ENCODE data around the gene LOXHD1.

LOXHD1 gene

GRCh38 chr18:46468426-46469180 lies 188.4 kb downstream of the LOXHD1 start:
- Histone ChIP-seq H3K9me3 (ENCODE audit: low read length) (no peaks in the 10 kb centered on the region), H3K36me3 (ENCODE audit: insufficient read depth, low read length) (no peaks in the 10 kb centered on the region), H3K4me3 (ENCODE audit: low read length) (no peak overlapping the region), H3K4me1 (ENCODE audit: insufficient read depth, low read length) (peaks cover 12% of the 10 kb centered on the region), H2AFZ (ENCODE audit: low read depth, low read length) (no peak overlapping the region), H3K27me3 (ENCODE audit: insufficient read depth, low read length) (no peaks in the 10 kb centered on the region)

GRCh38 chr18:46466234-46467160 lies 190.5 kb downstream of the LOXHD1 start:
- Histone ChIP-seq H3K9me3 (ENCODE audit: low read length) (no peaks in the 10 kb centered on the region), H3K4me3 (ENCODE audit: low read length) (no peak overlapping the region), H3K36me3 (ENCODE audit: insufficient read depth, low read length) (no peaks in the 10 kb centered on the region), H3K4me1 (ENCODE audit: insufficient read depth, low read length) (peaks cover 12% of the 10 kb centered on the region), H3K27me3 (ENCODE audit: insufficient read depth, low read length) (no peaks in the 10 kb centered on the region), H2AFZ (ENCODE audit: low read depth, low read length) (no peak overlapping the region)

- Histone ChIP-seq H3K4me1 (ENCODE audit: insufficient read depth, low read length) (peaks cover 12% of the 10 kb centered on the region), H3K36me3 (ENCODE audit: insufficient read depth, low read length) (no peaks in the 10 kb centered on the region), H3K27me3 (ENCODE audit: insufficient read depth, low read length) (no peaks in the 10 kb centered on the region), H2AFZ (ENCODE audit: low read depth, low read length) (no peak overlapping the region), H3K4me3 (ENCODE audit: low read length) (no peak overlapping the region), H3K9me3 (ENCODE audit: low read length) (no peaks in the 10 kb centered on the region)
Observed at GRCh38 chr18:46464926-46465655, 191.9 kb downstream of the LOXHD1 start.

- Histone ChIP-seq H3K36me3 (ENCODE audit: insufficient read depth, low read length) (peaks cover 15% of the 10 kb centered on the region), H2AFZ (ENCODE audit: low read depth, low read length) (no peak overlapping the region), H3K4me1 (ENCODE audit: insufficient read depth, low read length) (peaks cover 12% of the 10 kb centered on the region), H3K9me3 (ENCODE audit: low read length) (no peaks in the 10 kb centered on the region), H3K27me3 (ENCODE audit: insufficient read depth, low read length) (no peaks in the 10 kb centered on the region), H3K4me3 (ENCODE audit: low read length) (no peak overlapping the region)
Observed at GRCh38 chr18:46462523-46462922, 194.5 kb downstream of the LOXHD1 start.

GRCh38 chr18:46461993-46462392 lies 195.0 kb downstream of the LOXHD1 start:
- Histone ChIP-seq H3K27me3 (ENCODE audit: insufficient read depth, low read length) (no peaks in the 10 kb centered on the region), H2AFZ (ENCODE audit: low read depth, low read length) (no peak overlapping the region), H3K4me1 (ENCODE audit: insufficient read depth, low read length) (peaks cover 12% of the 10 kb centered on the region), H3K4me3 (ENCODE audit: low read length) (no peak overlapping the region), H3K9me3 (ENCODE audit: low read length) (no peaks in the 10 kb centered on the region), H3K36me3 (ENCODE audit: insufficient read depth, low read length) (peaks cover 16% of the 10 kb centered on the region)

GRCh38 chr18:46460754-46461153 lies 196.3 kb downstream of the LOXHD1 start:
- Histone ChIP-seq H3K9me3 (ENCODE audit: low read length) (no peaks in the 10 kb centered on the region), H3K36me3 (ENCODE audit: insufficient read depth, low read length) (peaks cover 29% of the 10 kb centered on the region), H3K27me3 (ENCODE audit: insufficient read depth, low read length) (no peaks in the 10 kb centered on the region), H3K4me3 (ENCODE audit: low read length) (no peak overlapping the region), H2AFZ (ENCODE audit: low read depth, low read length) (no peak overlapping the region), H3K4me1 (ENCODE audit: insufficient read depth, low read length) (peaks cover 2% of the 10 kb centered on the region)

GRCh38 chr18:46459789-46460455 lies 197.1 kb downstream of the LOXHD1 start:
- Histone ChIP-seq H3K9me3 (ENCODE audit: low read length) (no peaks in the 10 kb centered on the region), H3K27me3 (ENCODE audit: insufficient read depth, low read length) (no peaks in the 10 kb centered on the region), H3K4me3 (ENCODE audit: low read length) (no peak overlapping the region), H2AFZ (ENCODE audit: low read depth, low read length) (no peak overlapping the region), H3K4me1 (ENCODE audit: insufficient read depth, low read length) (no peaks in the 10 kb centered on the region), H3K36me3 (ENCODE audit: insufficient read depth, low read length) (peaks cover 29% of the 10 kb centered on the region)

GRCh38 chr18:46458472-46458871 lies 198.5 kb downstream of the LOXHD1 start:
- Histone ChIP-seq H2AFZ (ENCODE audit: low read depth, low read length) (no peak overlapping the region), H3K4me1 (ENCODE audit: insufficient read depth, low read length) (no peaks in the 10 kb centered on the region), H3K4me3 (ENCODE audit: low read length) (no peak overlapping the region), H3K36me3 (ENCODE audit: insufficient read depth, low read length) (peaks cover 33% of the 10 kb centered on the region), H3K9me3 (ENCODE audit: low read length) (no peaks in the 10 kb centered on the region), H3K27me3 (ENCODE audit: insufficient read depth, low read length) (no peaks in the 10 kb centered on the region)

- Histone ChIP-seq H3K9me3 (ENCODE audit: low read length) (no peaks in the 10 kb centered on the region), H2AFZ (ENCODE audit: low read depth, low read length) (no peak overlapping the region), H3K36me3 (ENCODE audit: insufficient read depth, low read length) (peaks cover 33% of the 10 kb centered on the region), H3K4me3 (ENCODE audit: low read length) (no peak overlapping the region), H3K4me1 (ENCODE audit: insufficient read depth, low read length) (no peaks in the 10 kb centered on the region), H3K27me3 (ENCODE audit: insufficient read depth, low read length) (no peaks in the 10 kb centered on the region)
Observed at GRCh38 chr18:46456691-46457090, 200.3 kb downstream of the LOXHD1 start.

GRCh38 chr18:46452820-46453219 lies 204.2 kb downstream of the LOXHD1 start:
- Histone ChIP-seq H3K9me3 (ENCODE audit: low read length) (no peaks in the 10 kb centered on the region), H2AFZ (ENCODE audit: low read depth, low read length) (no peak overlapping the region)

GRCh38 chr18:46449499-46449898 lies 207.5 kb downstream of the LOXHD1 start:
- H3K9me3 ChIP-seq (ENCODE audit: low read length): peaks cover 2% of the 10 kb centered on the region
- no peaks in the 10 kb centered on the region for H3K4me1 ChIP-seq (ENCODE audit: insufficient read depth, low read length)
- no peaks in the 10 kb centered on the region for H3K27me3 ChIP-seq (ENCODE audit: insufficient read depth, low read length)
- H3K36me3 ChIP-seq (ENCODE audit: insufficient read depth, low read length): peaks cover 27% of the 10 kb centered on the region
- no peak overlapping the region for H3K4me3 ChIP-seq (ENCODE audit: low read length)
- H2AFZ ChIP-seq (ENCODE audit: low read depth, low read length): no peak overlapping the region

More at GRCh38 chr18:46452820-46453219, 204.2 kb downstream of the LOXHD1 start:
- H3K4me1 ChIP-seq (ENCODE audit: insufficient read depth, low read length): no peaks in the 10 kb centered on the region
- no peaks in the 10 kb centered on the region for H3K27me3 ChIP-seq (ENCODE audit: insufficient read depth, low read length)
- H3K36me3 ChIP-seq (ENCODE audit: insufficient read depth, low read length): peaks cover 37% of the 10 kb centered on the region
- no peak overlapping the region for H3K4me3 ChIP-seq (ENCODE audit: low read length)

- Histone ChIP-seq H3K4me1 (ENCODE audit: insufficient read depth, low read length) (no peaks in the 10 kb centered on the region), H3K27me3 (ENCODE audit: insufficient read depth, low read length) (no peaks in the 10 kb centered on the region), H3K36me3 (ENCODE audit: insufficient read depth, low read length) (peaks cover 26% of the 10 kb centered on the region), H3K9me3 (ENCODE audit: low read length) (peaks cover 2% of the 10 kb centered on the region), H2AFZ (ENCODE audit: low read depth, low read length) (no peak overlapping the region), H3K4me3 (ENCODE audit: low read length) (no peak overlapping the region)
Observed at GRCh38 chr18:46449033-46449432, 208.0 kb downstream of the LOXHD1 start.

Data from neuron (in vitro differentiated cells).